A549 (cell line): ENCODE measurements around the gene UNCX. TPM values are rescaled to one million over a fixed set of nuclear protein-coding genes. Genes with fewer than 3 reads are reported as not detected.

Experiments used
- ATAC-seq, 2 experiments: fragments of 200-7000 bp in 1 of 2; fragments of >200 bp in 1 of 2; cut with Nextera tagmentation in 1 of 2; cut with Tn5 transposase in 1 of 2; 3 replicates each; pipeline versions ENCODE4 v1.8.0 to v1.9.1; 2018 to 2020; ENCODE audit warnings: mild to moderate bottlenecking in 1 of 2, moderate library complexity in 1 of 2
- CTCF ChIA-PET: fragments of 300-600 bp; sonication (Branson Sonifier 250); formaldehyde crosslinking; extraction: SDS; loops from one replicate; lab custom pipeline; 2021; ENCODE audit warnings: antibody characterized with exemption, inconsistent platforms; lab: Yijun Ruan, JAX
- POLR2A ChIA-PET: fragments of 350-600 bp; formaldehyde crosslinking; extraction: SDS; loops from one replicate; lab custom pipeline; 2021; ENCODE audit warnings: antibody characterized with exemption, inconsistent platforms; lab: Yijun Ruan, JAX
- DNase-seq, 2 experiments: peaks; one replicate each; pipeline versions ENCODE4 v3.0.0 to v3.0.0-alpha.2; 2011 to 2016; ENCODE audit warnings: low read depth in 1 of 2, low spot score in 1 of 2
- FAIRE-seq: peaks from 2 replicates; lab custom pipeline; 2011; peaks lifted over from hg19 to GRCh38; lab: Jason Lieb, UNC
- H3K27ac ChIP-seq, 2 experiments: fragments of >200 bp; sonication (Bioruptor Twin); formaldehyde crosslinking; 3 replicates each; pipeline ENCODE4 v1.5.1; 2016 to 2017
- H3K4me1 ChIP-seq: fragments of >200 bp; sonication (Bioruptor Twin); formaldehyde crosslinking; 3 replicates; pipeline ENCODE4 v1.6.1; 2016
- H3K4me2 ChIP-seq: fragments of >200 bp; sonication (Bioruptor Twin); formaldehyde crosslinking; 3 replicates; pipeline ENCODE4 v1.6.1; 2016
- H3K4me3 ChIP-seq: fragments of >200 bp; sonication (Bioruptor Twin); formaldehyde crosslinking; 3 replicates; pipeline ENCODE4 v1.5.1; 2016
- H3K9me3 ChIP-seq: fragments of >200 bp; sonication (Bioruptor Twin); formaldehyde crosslinking; 3 replicates; pipeline ENCODE4 v1.6.1; 2016
- BCL3 ChIP-seq: fragments of >200 bp; sonication (Bioruptor Twin); formaldehyde crosslinking; IDR thresholded peaks from 3 replicates; pipeline ENCODE4 v1.6.1; 2016
- E2F6 ChIP-seq: IDR thresholded peaks from 2 replicates; pipeline ENCODE4 v1.6.1; 2012; ENCODE audit warnings: low read depth, borderline replicate concordance
- EHF ChIP-seq: fragments of 250-450 bp; sonication (Bioruptor Pico); IDR thresholded peaks from 2 replicates; pipeline ENCODE4 v1.5.0; 2020; ENCODE audit warnings: mild to moderate bottlenecking
- ELK1 ChIP-seq: fragments of 150-350 bp; IDR thresholded peaks from 2 replicates; pipeline ENCODE4 v1.6.1; 2014; ENCODE audit warnings: low read depth, mild to moderate bottlenecking, low read length
- ESRRA ChIP-seq: fragments of 150-350 bp; IDR thresholded peaks from 2 replicates; pipeline ENCODE4 v1.6.1; 2014; ENCODE audit warnings: mild to moderate bottlenecking, low read length, borderline replicate concordance
- FOSL2 ChIP-seq, 2 experiments: fragments of 450-650 bp in 1 of 2; fragments of >200 bp in 1 of 2; sonication (Bioruptor Twin) in 1 of 2; formaldehyde crosslinking; IDR thresholded peaks; 2 replicates each; pipeline versions ENCODE4 v1.5.0 to v1.6.1; 2016 to 2020; ENCODE audit warnings: mild to moderate bottlenecking in 1 of 2, moderate library complexity in 1 of 2
- FOXS1 ChIP-seq: fragments of 250-450 bp; sonication (Bioruptor Pico); IDR thresholded peaks from 2 replicates; pipeline ENCODE4 v1.5.0; 2020; ENCODE audit warnings: mild to moderate bottlenecking, moderate library complexity
- HOXA7 ChIP-seq: fragments of 250-450 bp; sonication (Bioruptor Pico); IDR thresholded peaks from 2 replicates; pipeline ENCODE4 v1.5.0; 2020; ENCODE audit warnings: mild to moderate bottlenecking, moderate library complexity
- HOXB5 ChIP-seq: fragments of 250-450 bp; sonication (Bioruptor Pico); IDR thresholded peaks from 2 replicates; pipeline ENCODE4 v1.5.0; 2020; ENCODE audit warnings: mild to moderate bottlenecking, moderate library complexity
- KDM5A ChIP-seq: fragments of 200-600 bp; sonication (generic); IDR thresholded peaks from 2 replicates; pipeline ENCODE4 v1.6.1; 2016; ENCODE audit warnings: antibody characterized with exemption, mild to moderate bottlenecking
- NFE2L2 ChIP-seq: fragments of 150-350 bp; conservative IDR thresholded peaks from 2 replicates; pipeline ENCODE4 v1.6.1; 2014; ENCODE audit warnings: low read length
- PHF8 ChIP-seq: fragments of 200-600 bp; sonication (generic); IDR thresholded peaks from 2 replicates; pipeline ENCODE4 v1.6.1; 2016; ENCODE audit warnings: low read depth, mild to moderate bottlenecking, antibody characterized with exemption, moderate library complexity, borderline replicate concordance
- RARB ChIP-seq: fragments of 250-450 bp; sonication (Bioruptor Pico); IDR thresholded peaks from 2 replicates; pipeline ENCODE4 v1.8.0; 2021; ENCODE audit warnings: mild to moderate bottlenecking, moderate library complexity
- RFX5 ChIP-seq: fragments of 450-650 bp; IDR thresholded peaks from 2 replicates; pipeline ENCODE4 v1.7.1; 2014; ENCODE audit warnings: antibody characterized with exemption, mild to moderate bottlenecking, moderate library complexity
- RNF2 ChIP-seq: fragments of 200-600 bp; sonication (generic); IDR thresholded peaks from 2 replicates; pipeline ENCODE4 v1.6.1; 2016; ENCODE audit warnings: low read depth, mild to moderate bottlenecking, antibody characterized with exemption, moderate library complexity, borderline replicate concordance
- TFCP2L1 ChIP-seq: fragments of 250-450 bp; sonication (Bioruptor Pico); IDR thresholded peaks from 2 replicates; pipeline ENCODE4 v1.5.0; 2021; ENCODE audit warnings: mild to moderate bottlenecking
- ZFP36 ChIP-seq: fragments of 450-650 bp; IDR thresholded peaks from 2 replicates; pipeline ENCODE4 v1.6.1; 2014; ENCODE audit warnings: borderline replicate concordance; ENCODE audit not compliant: partially characterized antibody
- ZNF302 ChIP-seq: fragments of 250-450 bp; sonication (Bioruptor Pico); IDR thresholded peaks from 2 replicates; pipeline ENCODE4 v1.9.0; 2021; ENCODE audit warnings: inconsistent platforms, mild to moderate bottlenecking, moderate library complexity
- WGBS: methylation state at CpG from one replicate; pipeline ENCODE4 v1.1.6; 2017; ENCODE audit errors: missing lambda C conversion rate; 5-methylcytosine and 5-hydroxymethylcytosine counted together
- polyA plus RNA-seq, 4 experiments: library from polyadenylated mRNA; depleted of rRNA in 3 of 4; stranded (reverse); fragments of >200 nt; fragmentation: RNase III in 1 of 4; extraction: RNeasy Plus Mini Kit Qiagen cat#74134 plus additional on column Dnase treatment in 1 of 4; gene quantifications; 2 replicates in 3 of 4; 3 replicates in 1 of 4; pipeline ENCODE4 v1.2.3, GENCODE V29; 2011 to 2017
- TF ChIP-seq, protein P1 (sequence below): fragments of 250-450 bp; sonication (Bioruptor Pico); IDR thresholded peaks from 2 replicates; pipeline ENCODE4 v1.5.0; 2020; ENCODE audit warnings: low read depth, mild to moderate bottlenecking, moderate library complexity
- TF ChIP-seq, protein P2 (sequence below): IDR thresholded peaks from 2 replicates; pipeline ENCODE4 v1.6.1; 2012

UNCX gene
- polyA plus RNA-seq, 2 of the 4 experiments (the other 2 are of a cell fraction) = not detected

DNA sequence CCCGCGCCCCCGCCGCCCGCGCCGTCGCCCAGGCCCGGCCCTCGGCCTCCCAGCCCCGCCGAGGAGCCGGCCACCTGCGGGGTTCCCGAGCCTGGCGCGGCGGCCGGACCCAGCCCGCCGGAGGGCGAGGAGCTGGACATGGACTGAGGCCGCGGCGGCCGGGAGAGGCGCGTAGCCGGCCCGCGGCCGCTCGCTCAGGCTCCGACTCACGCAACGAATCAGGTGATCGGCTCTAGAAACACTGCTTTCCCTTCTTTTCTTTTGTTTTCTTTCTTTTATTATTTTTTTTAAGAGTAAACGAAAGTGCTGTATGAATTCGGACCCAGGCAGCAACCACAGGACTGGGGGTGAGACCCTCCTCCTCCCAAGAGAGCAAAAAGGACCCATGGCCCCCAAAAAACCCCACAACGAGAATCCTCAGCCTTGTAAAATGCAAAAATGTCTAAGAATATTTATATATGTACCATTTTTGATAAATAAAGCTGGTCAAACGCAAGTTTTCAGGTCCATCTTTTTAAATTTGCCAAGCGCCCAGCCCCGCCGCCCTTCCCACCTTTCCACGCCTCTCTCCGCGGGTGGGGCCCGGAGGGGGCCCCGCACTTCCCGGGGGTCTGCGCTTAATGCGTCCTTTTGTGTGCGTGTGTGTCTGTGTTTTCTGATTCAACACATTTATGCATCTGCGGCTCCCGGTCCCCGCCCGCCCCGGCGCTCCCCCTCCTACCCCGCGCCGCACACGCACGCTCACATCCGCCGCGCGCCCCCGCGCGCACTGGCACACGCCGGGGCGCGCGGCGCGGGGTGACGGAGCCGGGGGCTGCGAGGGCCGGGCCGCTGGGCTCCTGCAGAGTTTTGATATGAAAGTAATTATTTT, 4.4 kb downstream of the UNCX start:
- Histone ChIP-seq H3K27ac (peak overlapping the region in 1 of 2 experiments; percentile 43; a peak in 2 of 6 replicates), H3K9me3 (no peaks in the 10 kb centered on the region), H3K4me1 (peaks cover 26% of the 10 kb centered on the region), H3K4me3 (peak overlapping the region; percentile 38), H3K4me2 (peak overlapping the region; percentile 85)
- POLR2A ChIA-PET = no interaction called here
- 0 out of 6 replicates have a peak, but pooled peaks of 1 of the 2 experiments have one; percentile 3 for ATAC-seq
- CTCF ChIA-PET = interaction anchor here (1.1 to 4.8 kb wide), 3 partner anchors 11 to 195 kb away, joined by 4 to 33 read pairs (median 8); no protein-coding TSS in a partner anchor
- DNase-seq = no peak
- FAIRE-seq = no peak
- 8% methylated on average over 50 of the region's 83 CpGs for WGBS
- TF ChIP-seq TFCP2L1 (CRISPR knock-in tag) (no peak), RNF2 (peak; percentile 95), HOXB5 (CRISPR knock-in tag) (no peak)

DNA sequence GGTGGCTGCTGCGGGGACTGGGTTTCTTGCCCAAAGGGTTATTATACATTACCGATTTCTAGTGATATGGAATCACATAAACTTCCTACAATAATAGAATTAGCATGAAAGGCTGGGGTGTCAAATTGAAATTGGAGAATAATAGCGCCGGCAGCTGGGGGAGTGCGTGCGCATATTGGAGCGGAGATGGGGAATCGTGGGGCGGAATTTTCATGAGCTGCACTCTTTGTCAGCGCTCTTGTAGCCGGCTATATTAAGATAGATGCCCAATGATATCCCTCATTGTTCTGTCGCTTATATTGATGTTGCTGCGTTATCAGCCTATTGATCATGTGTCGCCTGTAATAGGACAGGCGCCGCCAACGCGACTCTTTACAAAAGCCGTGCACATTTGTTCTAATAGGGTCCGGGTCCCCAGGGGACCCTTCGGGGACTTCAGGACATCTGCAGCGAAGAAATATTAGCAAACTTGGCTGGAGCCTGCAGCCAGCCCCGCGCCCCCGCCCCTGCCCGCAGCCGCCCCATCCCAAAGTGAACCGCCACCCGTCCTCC, 5.1 kb downstream of the UNCX start:
- no peak for ATAC-seq
- TF ChIP-seq ZNF302 (CRISPR knock-in tag) = no peak
- TF ChIP-seq, protein P1, sequence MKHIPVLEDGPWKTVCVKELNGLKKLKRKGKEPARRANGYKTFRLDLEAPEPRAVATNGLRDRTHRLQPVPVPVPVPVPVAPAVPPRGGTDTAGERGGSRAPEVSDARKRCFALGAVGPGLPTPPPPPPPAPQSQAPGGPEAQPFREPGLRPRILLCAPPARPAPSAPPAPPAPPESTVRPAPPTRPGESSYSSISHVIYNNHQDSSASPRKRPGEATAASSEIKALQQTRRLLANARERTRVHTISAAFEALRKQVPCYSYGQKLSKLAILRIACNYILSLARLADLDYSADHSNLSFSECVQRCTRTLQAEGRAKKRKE = no peak
- TF ChIP-seq PHF8 = no peak
- TF ChIP-seq, protein P2, sequence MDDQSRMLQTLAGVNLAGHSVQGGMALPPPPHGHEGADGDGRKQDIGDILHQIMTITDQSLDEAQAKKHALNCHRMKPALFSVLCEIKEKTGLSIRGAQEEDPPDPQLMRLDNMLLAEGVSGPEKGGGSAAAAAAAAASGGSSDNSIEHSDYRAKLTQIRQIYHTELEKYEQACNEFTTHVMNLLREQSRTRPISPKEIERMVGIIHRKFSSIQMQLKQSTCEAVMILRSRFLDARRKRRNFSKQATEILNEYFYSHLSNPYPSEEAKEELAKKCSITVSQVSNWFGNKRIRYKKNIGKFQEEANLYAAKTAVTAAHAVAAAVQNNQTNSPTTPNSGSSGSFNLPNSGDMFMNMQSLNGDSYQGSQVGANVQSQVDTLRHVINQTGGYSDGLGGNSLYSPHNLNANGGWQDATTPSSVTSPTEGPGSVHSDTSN = no peak
- TF ChIP-seq BCL3 = no peak
- TF ChIP-seq ELK1 = no peak
- TF ChIP-seq RNF2 = no peak
- no peak for TF ChIP-seq NFE2L2
- TF ChIP-seq RARB (CRISPR knock-in tag) = no peak
- TF ChIP-seq HOXA7 = no peak
- TF ChIP-seq KDM5A = no peak
- TF ChIP-seq FOXS1 (CRISPR knock-in tag) = no peak
- TF ChIP-seq E2F6 = no peak
- TF ChIP-seq EHF (CRISPR knock-in tag) = no peak
- no peak for TF ChIP-seq ESRRA
- TF ChIP-seq RFX5 = no peak
- TF ChIP-seq FOSL2 (IDR thresholded peaks at IDR 0.05) = no peak
- TF ChIP-seq FOSL2 (CRISPR knock-in tag; IDR thresholded peaks at IDR 0.05) = no peak
- TF ChIP-seq ZFP36 = no peak
- ChIA-PET POLR2A (no interaction called here), CTCF (interaction anchor here (1.1 to 4.8 kb wide), 3 partner anchors 12 to 194 kb away, joined by 4 to 33 read pairs (median 8); no protein-coding TSS in a partner anchor)
- no peak for DNase-seq
- no peak for FAIRE-seq
- H3K4me1 ChIP-seq = peaks cover 20% of the 10 kb centered on the region
- no peak overlapping the region for H3K27ac ChIP-seq
- WGBS = 24% methylated on average over 23 of the region's 29 CpGs
- peak overlapping the region; percentile 85 for H3K4me2 ChIP-seq
- H3K4me3 ChIP-seq = peak overlapping the region; percentile 38; the same call in 2 of the 3 replicates
- H3K9me3 ChIP-seq = no peaks in the 10 kb centered on the region
